Measurements from ENCODE around the gene CELSR3.

The CELSR3 gene

DNA sequence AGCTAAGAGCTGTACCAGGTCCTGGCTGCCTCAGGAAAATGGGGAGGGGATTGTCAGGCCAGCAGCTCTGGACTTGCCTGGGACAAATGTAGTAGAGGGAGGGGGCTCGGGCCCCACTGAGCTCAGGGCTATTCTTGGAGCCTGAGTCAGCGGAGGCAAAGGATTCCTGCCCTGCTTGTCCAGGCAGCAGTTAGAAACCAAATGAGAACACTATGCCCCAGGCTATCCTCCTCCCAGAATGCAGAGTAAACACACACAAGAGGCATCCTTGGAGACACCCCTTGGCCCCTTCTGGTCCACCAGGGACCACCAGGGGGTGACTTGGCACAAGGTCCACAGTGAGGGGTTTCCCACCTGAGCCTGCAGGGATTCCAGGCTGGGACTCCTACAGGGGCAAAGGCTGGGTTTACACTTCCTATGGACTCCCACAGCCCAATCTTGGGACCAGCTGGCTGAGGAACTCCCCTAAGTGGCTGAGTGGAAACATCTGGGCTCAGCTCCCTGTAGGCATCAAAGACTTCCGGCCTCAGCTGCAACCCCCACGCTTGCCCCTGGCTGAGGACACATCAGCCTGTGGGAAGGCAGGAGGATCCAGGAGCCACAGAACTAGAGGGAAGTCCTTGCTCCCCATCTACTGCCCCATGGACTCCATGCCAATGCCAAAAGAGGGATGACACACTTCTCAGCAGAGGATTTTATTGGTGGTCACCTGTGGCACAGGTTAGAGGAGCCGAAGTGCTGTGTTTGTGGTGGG is 64.2 kb downstream of the CELSR3 start:
- no peak for DNase-seq

DNA sequence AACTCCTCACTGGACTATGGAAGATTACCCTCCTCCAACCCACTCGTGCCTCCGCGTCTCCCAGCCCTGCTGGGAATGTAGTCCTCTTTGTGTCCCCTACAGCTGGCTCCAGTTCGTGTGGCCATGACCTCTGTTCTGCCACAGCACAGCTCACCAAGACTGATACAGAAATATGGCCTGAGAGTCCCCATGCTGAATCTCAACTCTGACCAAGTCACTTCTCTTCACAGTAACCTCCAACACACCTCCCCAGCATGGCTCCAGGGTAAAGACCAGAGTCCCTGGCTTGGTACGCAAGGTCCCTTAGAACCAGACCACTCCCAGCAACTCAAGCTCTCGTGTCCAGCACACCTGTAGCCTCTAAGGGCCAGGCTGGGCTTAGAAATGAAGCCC is 65.3 kb downstream of the CELSR3 start:
- no peak for DNase-seq

DNA sequence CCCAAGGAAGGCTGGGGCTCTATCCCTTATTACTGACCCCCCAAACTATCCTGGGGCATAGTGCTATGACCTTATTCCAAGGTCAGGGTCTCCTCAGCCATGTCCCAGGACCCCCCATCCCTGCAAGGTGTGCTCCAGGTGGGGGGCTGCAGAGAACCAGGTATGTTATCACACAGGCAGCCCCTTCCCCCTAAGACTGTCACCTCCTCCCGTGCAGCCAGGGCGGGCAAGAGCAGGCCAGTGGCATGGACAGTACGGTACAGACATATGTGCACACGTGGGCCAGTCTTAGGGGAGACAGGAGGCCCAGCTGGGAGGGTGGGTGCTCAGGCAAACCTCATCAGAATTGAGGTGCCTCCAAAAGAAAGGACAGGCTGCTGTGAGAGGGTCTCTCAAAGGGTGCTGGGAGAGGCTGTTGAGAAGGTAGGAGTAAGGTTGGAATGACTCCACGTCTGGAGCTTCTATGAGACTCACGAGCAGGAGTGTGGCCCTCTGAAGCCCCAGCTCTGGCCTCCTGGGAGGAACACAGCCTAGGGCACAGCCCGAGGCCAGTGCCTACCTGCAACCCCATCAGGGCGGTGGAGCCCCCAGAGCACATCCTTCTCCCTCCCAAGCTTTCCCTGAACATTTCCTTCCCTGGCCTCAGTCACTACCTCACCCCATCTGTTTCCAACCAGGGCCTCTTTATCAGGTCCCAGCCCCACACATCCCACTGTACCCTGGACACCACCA is 65.8 kb downstream of the CELSR3 start:
- no peak for DNase-seq

DNA sequence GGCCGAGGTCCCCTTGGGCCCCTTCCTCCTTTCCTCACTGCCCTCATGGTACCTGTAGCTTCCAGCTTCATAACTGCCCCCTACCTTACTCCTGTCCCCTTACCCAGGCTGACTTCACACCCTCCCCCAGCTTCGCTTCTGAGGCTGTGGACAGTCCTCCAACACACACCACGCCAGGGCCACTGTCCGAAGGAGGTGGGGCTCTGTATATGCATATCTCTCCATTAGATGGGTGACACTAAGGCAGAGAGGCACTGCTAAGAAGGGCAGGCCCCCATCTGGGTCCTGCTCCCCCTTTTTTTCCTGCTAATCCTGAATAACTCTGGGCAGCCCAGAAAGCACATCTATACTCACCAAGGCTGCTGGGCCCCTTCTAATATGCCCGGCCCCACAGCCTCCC is 66.5 kb downstream of the CELSR3 start:
- DNase-seq = no peak

DNA sequence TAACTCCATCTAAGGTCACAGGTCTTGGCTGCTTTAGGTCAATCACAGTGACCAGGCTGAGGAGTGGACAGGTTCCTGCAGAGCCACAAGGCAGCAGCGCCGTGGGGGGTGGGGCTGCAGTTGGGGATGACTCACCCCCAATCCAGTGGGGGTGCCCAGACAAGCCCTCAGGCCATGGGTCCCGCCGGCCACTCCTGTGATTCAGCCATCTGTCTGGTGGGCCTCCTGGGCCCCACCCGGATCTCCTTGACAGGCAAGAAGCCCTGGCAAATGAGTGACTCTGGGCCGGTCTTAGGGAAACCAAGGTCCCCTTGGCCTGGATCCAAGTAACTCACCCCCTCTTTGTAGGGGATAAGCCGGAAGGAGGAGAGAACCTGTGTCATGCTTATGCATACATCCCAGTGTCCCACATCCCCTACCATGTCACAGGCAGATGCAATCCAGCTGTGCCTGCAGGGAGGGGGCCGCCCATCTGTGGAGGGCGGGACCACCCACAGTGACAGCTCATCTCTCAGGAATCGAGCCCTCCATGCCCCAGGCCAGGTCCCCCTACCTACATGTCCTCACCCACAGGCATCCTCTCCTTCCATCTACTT is 67.1 kb downstream of the CELSR3 start:
- peak; percentile 31 for DNase-seq

DNA sequence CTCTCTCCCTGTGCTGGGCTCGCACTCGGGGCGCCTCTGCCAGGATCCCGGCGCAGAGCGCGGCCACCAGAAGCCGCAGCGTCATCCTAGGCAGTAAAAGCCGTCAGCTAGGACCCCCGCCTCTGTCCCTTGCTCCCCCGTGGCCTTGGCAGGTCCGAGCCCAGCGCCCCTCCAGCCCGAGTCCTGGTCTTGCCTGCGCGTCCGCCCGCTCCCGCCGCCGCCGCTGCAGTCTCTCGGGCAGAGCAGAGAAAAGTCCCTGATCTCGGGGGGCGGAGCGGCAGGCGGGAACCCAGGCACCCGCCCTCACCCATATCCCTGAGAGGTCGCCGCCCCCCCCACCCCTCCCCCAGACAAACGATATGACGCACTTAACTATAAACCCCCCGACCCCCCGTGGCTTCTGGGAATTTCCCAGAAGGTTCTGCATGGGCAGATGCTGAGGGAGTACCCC is 67.6 kb downstream of the CELSR3 start, which contains the start of gene COL7A1:
Gene COL7A1, minus strand, starts transcription at position 255 of the 451 bp plus-strand sequence. Its CDS starts 170 bp downstream, at position 85.
- DNase-seq = no peak

DNA sequence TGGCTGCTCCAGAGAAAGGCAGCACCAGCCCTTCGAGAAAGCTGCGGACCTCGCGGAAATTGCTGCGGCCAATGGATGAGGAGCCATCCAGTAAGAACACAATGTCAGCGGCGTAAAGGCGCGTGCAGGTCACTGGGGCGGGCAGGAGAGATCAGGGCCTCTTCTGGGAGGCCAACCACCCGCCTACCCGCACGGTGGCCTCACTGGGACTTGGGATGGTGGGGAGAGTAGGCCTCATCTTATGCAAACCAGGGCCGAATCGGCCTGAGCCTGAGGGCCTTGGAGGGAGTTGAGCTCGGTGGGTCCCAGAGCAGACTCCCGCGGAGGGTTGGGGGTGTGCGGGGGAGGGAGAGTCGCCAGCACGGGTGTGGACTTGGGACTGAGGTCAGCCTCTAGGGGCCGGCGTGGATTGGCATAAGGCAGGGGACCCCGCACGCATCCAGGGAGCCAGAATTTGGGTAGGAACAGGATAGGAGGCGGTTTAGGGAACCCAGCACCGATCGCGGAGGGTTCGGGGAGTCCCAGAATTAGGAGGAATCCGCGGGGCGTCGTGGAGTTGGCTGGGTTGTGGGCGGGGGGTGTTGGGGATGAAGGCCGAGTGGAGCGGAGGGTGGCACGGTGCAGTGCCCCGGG is 68.2 kb downstream of the CELSR3 start:
- no peak for DNase-seq

DNA sequence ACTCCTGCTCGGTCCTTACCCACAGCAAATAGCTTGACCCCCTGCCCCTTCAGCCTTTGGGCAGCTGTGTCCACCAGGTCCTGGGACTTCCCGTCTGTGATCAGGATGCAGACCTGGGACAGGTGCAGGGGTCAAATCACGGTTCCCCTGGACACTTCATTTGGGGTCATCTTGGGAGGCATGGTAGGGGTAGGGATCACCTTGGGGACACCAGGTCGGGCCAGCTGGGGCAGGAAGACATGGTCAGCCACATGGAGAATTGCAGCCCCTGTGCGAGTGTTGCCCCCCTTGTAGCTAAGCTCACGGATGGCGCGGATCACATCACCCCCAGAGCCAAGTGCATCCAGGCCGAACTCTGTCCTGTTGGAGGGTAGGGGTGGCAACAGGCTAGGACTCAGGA is 69.3 kb downstream of the CELSR3 start:
- no peak for DNase-seq

DNA sequence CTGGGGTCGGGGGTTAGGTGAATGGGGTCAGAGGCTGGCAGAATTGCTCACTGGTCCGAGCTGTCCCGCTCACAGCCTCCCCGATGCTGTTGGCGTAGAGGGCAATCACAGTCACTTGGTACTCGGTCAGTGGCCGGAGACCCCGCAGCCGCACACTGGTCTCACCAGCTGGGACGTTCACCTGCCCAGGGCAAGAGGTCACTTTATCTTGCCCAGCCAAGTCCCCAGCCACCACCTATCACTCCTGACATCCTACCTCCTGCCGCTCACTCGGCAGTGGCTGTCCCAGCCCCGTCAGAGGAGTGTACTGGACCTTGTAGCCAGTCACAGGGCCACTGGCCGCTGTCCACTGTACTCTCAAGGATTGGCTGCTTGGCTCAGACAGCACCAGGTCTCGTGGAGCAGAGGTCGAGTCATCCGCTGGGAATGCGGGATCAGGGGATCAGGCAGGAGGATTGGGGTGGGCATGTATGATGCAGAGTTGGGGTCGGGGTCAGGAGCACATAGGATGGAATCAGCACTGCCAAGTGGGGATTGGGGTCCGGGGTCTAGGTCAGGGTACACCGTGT is 70.1 kb downstream of the CELSR3 start:
- DNase-seq = no peak

DNA sequence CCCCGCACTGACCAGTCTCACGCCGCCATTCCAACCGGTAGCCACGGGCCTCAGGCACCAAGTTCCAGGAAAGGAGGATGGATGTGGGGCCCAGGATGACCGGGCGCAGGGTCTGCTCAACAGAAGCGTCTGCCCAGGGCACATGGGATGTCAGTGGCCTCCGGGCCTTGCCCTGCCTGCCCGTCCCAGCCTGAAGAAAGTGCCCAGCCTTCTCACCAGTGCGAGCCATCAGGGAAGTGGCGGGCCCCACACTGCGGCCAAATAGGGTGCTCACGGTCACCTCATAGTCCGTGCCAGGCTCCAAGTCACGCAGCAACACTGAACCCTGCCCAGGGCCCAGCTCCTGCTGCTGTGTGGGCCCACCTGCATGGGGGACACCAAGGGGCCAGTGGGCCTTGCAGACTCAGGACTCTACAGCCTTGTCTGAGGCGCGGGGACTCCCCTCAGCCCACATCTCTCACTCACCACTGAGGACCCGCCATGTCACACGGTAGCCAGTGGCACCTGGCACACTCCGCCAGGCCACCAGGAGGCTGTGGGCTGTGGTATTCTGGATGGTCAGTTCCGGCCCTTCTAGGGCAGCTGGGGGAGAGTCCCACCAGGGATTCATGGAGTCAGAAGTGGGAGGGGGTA is 70.7 kb downstream of the CELSR3 start:
- no peak for DNase-seq

DNA sequence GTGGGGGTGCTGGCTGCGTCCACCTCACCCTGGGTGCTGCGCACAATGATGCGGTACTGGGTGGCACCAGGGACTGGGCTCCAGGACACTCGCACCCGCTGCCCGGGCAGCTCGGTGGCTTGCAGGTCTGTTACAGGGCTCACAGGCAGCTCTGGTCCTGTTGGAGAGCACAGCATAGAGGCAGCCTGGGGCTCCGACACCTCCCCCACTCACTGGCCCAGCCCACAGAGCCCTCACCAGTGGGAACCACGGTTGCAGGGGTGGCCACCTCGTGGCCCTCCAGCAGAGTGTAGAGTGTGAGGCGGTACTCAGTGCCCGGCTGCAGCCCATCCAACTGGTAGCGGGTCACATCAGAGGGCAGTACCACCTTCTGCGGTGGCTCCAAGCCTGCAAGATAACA is 71.2 kb downstream of the CELSR3 start:
- no peak for DNase-seq

DNA sequence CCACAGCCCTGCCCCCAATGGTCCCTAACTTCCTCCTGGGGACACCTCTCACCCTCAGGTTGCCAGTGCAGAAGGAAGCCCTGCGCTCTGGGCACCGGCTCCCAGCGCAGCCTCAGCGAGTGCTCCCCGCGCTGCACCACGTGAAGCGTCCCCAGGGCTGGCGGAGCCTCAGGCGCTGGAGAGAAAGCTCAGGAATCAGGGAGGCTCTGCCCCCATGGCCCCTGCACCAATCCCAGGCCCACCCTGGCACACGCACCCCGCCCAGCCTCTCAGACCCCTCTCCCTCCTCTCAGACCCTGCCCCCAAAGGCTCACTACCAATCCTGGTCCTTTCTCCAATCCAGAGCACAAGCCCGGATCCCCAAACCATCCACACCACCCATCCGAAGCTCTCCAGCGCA is 74.5 kb downstream of the CELSR3 start:
- DNase-seq = no peak

DNA sequence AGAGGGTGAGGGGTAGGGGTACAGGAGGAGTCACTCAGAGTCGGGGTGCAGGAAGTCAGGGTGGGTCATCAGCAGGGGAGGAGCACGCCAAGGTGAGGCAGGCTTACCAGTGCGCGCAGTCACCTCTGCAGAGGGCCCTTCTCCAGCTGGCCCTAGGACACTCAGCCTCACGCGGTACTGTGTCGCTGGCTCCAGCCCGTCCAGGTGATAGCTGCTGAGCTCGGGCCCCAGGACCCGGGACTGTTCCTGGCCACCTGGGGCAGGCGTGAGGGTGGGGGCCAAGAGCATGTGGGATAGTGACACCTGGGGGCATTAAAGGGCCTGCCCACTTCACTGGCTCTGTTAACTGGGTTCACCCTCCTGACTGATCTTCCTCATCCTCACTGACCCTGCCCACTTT is 75.0 kb downstream of the CELSR3 start:
- no peak for DNase-seq
